TTC549 (cell line): ENCODE measurements around the gene CHAC1.

ENCODE experiments used
- FAIRE-seq: peaks from 2 replicates; lab custom pipeline; 2012; peaks lifted over from hg19 to GRCh38; lab: Jason Lieb, UNC

The CHAC1 gene

DNA sequence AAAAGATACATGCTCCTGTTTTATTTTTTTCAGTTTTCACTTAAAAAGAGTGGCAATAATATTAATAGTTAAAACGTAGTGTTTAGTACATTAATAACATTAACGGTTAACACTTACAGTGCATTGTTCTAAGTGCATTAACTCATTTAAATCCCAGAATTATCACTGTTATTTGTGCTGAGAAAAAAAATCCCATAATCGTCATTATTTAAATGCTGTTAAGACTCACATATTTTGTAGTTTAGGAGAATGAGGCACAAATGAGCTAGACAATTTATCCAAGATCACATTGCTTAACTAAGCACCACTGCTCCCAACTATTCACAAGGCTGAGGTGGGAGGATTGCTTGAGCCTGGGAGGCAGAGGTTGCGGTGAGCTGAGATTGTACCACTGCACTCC lies 34.9 kb downstream of the CHAC1 start:
- no peak for FAIRE-seq

GRCh38 chr15:40990080-40990479 lies 36.8 kb downstream of the CHAC1 start:
- FAIRE-seq, result no peak

DNA sequence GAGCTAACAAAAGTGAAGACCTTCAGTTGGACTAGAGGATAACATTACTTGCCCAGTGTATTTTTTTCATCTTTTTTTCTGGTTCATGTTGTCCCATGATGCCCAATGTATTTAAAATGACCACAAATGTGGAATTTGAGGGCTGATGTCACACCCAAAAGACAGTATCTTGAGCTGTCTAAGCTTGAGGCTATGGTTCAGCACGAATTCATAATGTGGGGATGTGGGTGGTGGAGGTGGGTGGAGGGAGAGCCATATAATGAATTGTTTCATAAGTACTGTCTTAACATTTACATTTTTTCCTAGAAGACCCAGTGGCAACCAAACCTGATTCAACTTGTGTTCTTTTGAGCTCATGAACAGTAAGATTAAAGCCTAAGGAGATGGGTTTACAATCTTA lies 37.5 kb downstream of the CHAC1 start:
- FAIRE-seq, result no peak

DNA sequence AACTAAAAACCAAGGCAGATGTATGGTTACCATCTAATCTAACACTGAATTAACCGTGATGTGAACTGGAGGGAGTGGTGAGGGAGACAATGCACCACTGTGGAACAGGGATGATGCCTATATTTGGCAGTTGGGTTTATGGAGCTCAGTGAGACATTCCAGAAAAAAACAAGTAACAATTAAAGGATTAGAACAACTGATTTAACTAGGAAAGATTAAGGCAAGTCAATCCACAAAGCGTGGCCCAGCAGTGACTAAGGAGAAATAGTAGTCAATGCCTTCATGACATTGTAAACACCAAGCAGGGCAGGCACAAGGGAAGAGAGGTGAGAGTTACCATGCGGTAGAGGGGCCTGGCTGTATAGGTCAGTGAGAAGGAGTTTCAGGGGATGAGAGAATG lies 38.1 kb downstream of the CHAC1 start:
- no peak for FAIRE-seq

GRCh38 chr15:40992241-40992741 lies 39.0 kb downstream of the CHAC1 start:
- FAIRE-seq, result no peak

- no peak for FAIRE-seq
Observed at GRCh38 chr15:40992825-40993224, 39.6 kb downstream of the CHAC1 start.

- FAIRE-seq, result no peak
Observed at GRCh38 chr15:40995656-40996055, 42.4 kb downstream of the CHAC1 start.

GRCh38 chr15:40999190-40999589 lies 45.9 kb downstream of the CHAC1 start:
- FAIRE-seq, result no peak

DNA sequence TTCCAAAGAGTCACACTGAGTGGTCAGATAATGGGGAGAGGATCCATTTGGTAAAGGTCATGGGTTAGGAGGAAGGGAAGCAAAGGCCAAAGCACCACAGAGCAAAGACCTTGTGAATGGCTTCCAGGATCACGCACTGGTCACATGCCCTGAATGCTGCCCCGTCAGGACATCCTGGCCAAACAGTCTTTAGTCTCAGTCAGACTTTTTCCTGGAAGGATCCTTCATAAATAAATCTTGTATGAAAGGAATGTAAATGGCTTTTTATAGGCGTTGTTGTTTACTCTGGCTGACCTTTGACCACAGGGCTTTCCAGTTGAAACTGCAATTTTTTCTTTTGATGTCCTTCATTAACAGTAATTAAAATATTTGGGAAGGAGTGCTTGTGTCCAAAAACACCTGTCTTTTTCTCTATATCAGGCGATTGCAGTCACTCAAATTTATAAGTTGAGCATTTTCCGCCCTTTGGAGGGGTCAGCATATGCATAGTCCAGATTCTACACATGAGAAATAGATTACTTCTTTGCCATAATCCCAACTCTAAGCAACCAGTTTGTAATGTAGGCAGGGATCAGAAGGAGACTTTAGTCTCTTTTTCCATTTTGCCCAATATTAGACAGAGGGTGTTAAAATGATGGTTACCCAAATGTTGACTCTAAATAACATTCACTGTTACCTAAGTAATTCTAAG lies 48.4 kb downstream of the CHAC1 start:
- FAIRE-seq, result no peak

- no peak for FAIRE-seq
Observed at GRCh38 chr15:41004490-41004889, 51.2 kb downstream of the CHAC1 start.
